SJSA1 (cell line): ENCODE data around the gene SAMD4A. TPM values are rescaled to one million over a fixed set of nuclear protein-coding genes. Genes with fewer than 3 reads are reported as not detected.

Experiments
- DNase-seq, 2 experiments: peaks; one replicate each; pipeline ENCODE4 v3.0.0-alpha.2; 2015 to 2020; ENCODE audit warnings: low spot score in 2 of 2, low read depth in 1 of 2
- H3K27ac ChIP-seq: fragments of 250-450 bp; sonication (Bioruptor Pico); 2 replicates; pipeline ENCODE4 v1.5.1; 2020; ENCODE audit warnings: mild to moderate bottlenecking, moderate library complexity
- H3K27me3 ChIP-seq: fragments of 250-450 bp; sonication (Bioruptor Pico); replicated peaks from 2 replicates; pipeline ENCODE4 v1.5.1; 2020; ENCODE audit warnings: mild to moderate bottlenecking, moderate library complexity
- H3K36me3 ChIP-seq: fragments of 250-450 bp; sonication (Bioruptor Pico); 2 replicates; pipeline ENCODE4 v1.5.1; 2020; ENCODE audit warnings: mild to moderate bottlenecking
- H3K4me1 ChIP-seq: fragments of 250-450 bp; sonication (Bioruptor Pico); replicated peaks from 2 replicates; pipeline ENCODE4 v1.6.1; 2021; ENCODE audit warnings: mild to moderate bottlenecking
- H3K4me3 ChIP-seq: fragments of 250-450 bp; sonication (Bioruptor Pico); 2 replicates; pipeline ENCODE4 v1.5.1; 2020; ENCODE audit warnings: mild to moderate bottlenecking
- H3K9me3 ChIP-seq: fragments of 250-450 bp; sonication (Bioruptor Pico); replicated peaks from 2 replicates; pipeline ENCODE4 v1.5.1; 2020; ENCODE audit warnings: mild to moderate bottlenecking
- total RNA-seq: library from RNA; depleted of rRNA; stranded (reverse); fragments of >200 nt; shearing (Covaris generic); gene quantifications from 2 replicates; pipeline ENCODE4 v1.2.3, GENCODE V29; 2014

SAMD4A gene
- total RNA-seq, 1 experiment from 2014 or later, result 31.6 TPM

DNA sequence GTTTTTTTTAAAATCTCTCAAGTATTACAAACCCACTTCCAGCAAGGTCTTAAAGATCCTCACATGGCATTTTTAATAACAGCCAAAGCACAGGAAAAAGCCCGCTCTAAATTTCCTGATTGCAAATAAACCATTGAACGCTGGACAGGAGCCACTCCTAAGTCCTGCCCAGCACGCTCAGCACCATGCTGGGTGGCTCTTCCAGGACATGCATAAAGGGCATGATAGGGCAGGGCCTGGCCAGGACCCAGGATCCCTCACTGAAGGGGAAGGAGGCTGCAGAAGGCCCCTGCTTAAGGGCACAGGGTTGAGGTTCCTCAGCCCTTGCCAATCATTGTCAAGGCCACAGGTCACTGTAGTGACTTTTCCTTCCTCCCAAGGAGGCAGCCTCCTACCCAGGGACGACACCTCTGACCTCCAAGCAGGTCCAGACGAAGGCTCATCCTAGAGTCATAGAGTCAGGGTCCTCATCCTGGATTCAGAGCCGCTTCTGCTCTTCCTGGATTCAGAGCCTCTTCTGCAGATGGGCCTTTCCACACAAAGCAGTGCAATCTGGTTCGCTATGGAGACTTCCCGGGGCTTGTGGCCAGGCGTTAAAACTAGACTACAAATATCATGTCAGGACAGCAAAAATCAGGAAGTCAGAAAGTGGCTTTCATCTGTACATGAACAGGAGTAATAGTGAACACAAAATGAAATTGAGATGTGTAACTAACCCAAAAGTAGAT is 211.9 kb downstream of the SAMD4A start:
- peaks cover 34% of the 10 kb centered on the region for H3K4me1 ChIP-seq
- H3K27me3 ChIP-seq, result no peaks in the 10 kb centered on the region
- no peak overlapping the region for H3K4me3 ChIP-seq
- peaks cover 80% of the 10 kb centered on the region for H3K36me3 ChIP-seq
- no peaks in the 10 kb centered on the region; the same call in 1 of the 2 replicates for H3K9me3 ChIP-seq
- no peak for DNase-seq
- no peak overlapping the region for H3K27ac ChIP-seq

- no peak overlapping the region for H3K4me3 ChIP-seq
- no peaks in the 10 kb centered on the region for H3K27me3 ChIP-seq
- H3K27ac ChIP-seq, result no peak overlapping the region
- H3K4me1 ChIP-seq, result peaks cover 12% of the 10 kb centered on the region
- H3K9me3 ChIP-seq, result no peaks in the 10 kb centered on the region; the same call in 1 of the 2 replicates
- DNase-seq, result no peak
- peaks cover 86% of the 10 kb centered on the region for H3K36me3 ChIP-seq
Measured at GRCh38 chr14:54781080-54781479, 214.2 kb downstream of the SAMD4A start.

DNA sequence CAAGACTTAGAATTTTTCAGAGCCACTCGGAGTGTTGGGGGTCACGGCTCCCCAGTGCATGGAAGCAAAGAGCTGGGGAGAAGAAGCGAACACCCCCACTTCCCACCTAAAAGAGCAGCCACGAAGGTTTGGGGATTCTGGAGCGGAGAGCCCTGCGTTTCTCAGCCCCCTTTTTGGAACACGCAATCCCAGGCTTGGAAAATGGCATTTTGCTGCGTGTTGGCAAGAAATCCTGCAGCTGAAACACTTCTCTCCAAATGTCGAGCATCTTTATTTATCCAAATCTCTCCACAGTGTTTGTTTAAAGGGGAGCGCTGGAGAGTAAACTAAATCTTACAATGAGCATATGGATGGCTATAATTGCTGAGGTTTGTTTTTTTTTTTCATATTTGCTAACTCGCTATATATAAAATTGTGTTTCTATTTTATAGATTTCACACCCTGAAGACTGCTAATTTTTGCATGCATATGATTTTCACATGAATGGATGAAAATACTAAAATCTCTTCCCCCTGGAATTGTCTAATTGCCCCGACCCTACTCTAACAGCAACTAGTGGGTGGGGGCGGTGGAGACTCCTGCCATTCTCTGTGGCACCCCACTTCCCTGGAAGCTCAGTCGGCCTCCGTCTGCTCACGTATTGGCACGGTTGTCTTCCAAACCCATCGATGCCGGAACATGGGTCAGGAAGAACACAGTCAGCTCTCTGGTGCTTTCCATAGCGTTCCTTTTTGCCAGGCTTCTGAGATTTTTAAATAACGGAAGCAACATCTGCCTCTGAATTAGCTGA is 215.2 kb downstream of the SAMD4A start:
- no peaks in the 10 kb centered on the region for H3K9me3 ChIP-seq
- H3K27me3 ChIP-seq, result no peaks in the 10 kb centered on the region
- H3K4me3 ChIP-seq, result no peak overlapping the region
- H3K27ac ChIP-seq, result no peak overlapping the region
- peaks cover 89% of the 10 kb centered on the region for H3K36me3 ChIP-seq
- peaks cover 2% of the 10 kb centered on the region for H3K4me1 ChIP-seq
- DNase-seq, result no peak

DNA sequence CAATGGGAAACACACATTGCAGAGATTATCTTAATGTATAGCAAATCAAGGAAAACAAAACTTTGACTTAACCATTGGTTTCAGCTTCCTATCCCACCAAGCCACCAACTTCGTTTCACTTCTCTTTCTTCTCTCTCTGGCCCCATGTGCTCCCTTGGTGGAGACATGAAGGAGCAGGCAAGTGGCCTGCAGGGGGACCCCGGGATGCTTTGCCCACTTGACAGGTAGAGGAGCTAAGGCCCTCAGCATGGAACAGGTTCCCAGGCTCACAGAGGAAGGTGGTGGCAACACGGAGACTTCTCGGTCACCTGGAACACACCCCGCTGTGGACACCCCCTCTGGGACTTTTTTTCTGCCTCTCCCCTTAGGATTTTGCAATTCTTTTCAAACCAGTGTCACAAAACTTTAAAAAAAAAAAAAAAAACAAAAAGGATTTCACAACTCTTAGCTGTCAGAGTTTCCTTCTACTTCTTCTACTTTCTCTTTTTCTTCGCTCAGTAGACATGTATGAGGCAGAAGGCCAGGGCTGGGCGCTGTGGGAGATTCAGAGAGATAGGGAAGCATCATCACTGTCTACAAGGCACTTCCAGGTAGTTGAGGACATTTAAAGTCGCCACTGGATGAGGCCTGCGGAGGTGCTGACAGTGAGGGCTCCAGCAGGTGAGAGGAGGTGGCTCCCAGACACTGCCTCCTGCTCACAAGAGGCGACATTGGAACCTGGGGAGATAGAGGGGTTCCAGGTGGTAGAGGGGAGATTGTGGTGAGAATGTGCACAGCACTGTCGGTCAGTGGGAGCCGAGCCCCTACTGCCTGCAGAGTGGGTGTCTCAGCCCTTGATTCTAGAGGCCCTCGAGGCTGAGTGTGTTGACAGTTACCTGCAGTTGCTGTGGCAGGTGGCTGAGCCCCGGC is 216.1 kb downstream of the SAMD4A start:
- Histone ChIP-seq H3K9me3 (no peaks in the 10 kb centered on the region), H3K4me3 (no peak overlapping the region), H3K36me3 (peaks cover 90% of the 10 kb centered on the region), H3K27me3 (no peaks in the 10 kb centered on the region), H3K27ac (no peak overlapping the region), H3K4me1 (no peaks in the 10 kb centered on the region)
- no peak for DNase-seq

DNA sequence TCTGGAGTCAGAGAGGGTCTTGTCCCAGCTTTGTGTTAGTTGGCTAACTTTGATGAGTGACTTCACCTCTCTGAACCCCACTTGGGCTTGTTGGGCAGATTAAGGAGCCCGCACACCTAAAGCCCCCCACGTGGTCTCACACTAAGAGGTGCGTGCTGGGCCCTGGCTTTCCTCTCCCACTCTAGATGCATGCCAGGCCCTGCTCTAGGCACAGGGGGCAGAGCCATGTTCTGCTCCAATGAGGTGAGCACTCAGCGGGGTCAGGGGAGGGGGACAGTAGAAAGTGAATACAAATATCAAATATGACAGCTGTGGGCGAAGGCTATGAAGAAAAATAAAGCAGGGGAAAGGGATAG is 216.7 kb downstream of the SAMD4A start:
- Histone ChIP-seq H3K27ac (no peak overlapping the region), H3K36me3 (peaks cover 90% of the 10 kb centered on the region), H3K9me3 (no peaks in the 10 kb centered on the region)

GRCh38 chr14:54784060-54784459 is 217.1 kb downstream of the SAMD4A start:
- no peaks in the 10 kb centered on the region for H3K27me3 ChIP-seq
- DNase-seq, result no peak
- peaks cover 87% of the 10 kb centered on the region for H3K36me3 ChIP-seq

More for the DNA sequence above, 216.7 kb downstream of the SAMD4A start:
- H3K4me3 ChIP-seq, result no peak overlapping the region
- H3K4me1 ChIP-seq, result no peaks in the 10 kb centered on the region
- H3K27me3 ChIP-seq, result no peaks in the 10 kb centered on the region
- DNase-seq, result no peak

GRCh38 chr14:54784657-54785056 is 217.7 kb downstream of the SAMD4A start:
- Histone ChIP-seq H3K36me3 (peaks cover 87% of the 10 kb centered on the region), H3K9me3 (no peaks in the 10 kb centered on the region), H3K27me3 (no peaks in the 10 kb centered on the region), H3K4me3 (no peak overlapping the region), H3K27ac (no peak overlapping the region), H3K4me1 (no peaks in the 10 kb centered on the region)
- no peak for DNase-seq

More at GRCh38 chr14:54784060-54784459, 217.1 kb downstream of the SAMD4A start:
- H3K4me3 ChIP-seq, result no peak overlapping the region
- H3K27ac ChIP-seq, result no peak overlapping the region
- no peaks in the 10 kb centered on the region for H3K9me3 ChIP-seq
- no peaks in the 10 kb centered on the region for H3K4me1 ChIP-seq

- no peak overlapping the region for H3K4me3 ChIP-seq
- peaks cover 87% of the 10 kb centered on the region for H3K36me3 ChIP-seq
- no peaks in the 10 kb centered on the region for H3K4me1 ChIP-seq
- H3K27me3 ChIP-seq, result no peaks in the 10 kb centered on the region
- DNase-seq, result no peak
- no peak overlapping the region for H3K27ac ChIP-seq
- no peaks in the 10 kb centered on the region for H3K9me3 ChIP-seq
Measured at GRCh38 chr14:54785136-54785777, 218.3 kb downstream of the SAMD4A start.

GRCh38 chr14:54785778-54786770 is 219.1 kb downstream of the SAMD4A start:
- H3K27me3 ChIP-seq, result no peaks in the 10 kb centered on the region
- no peak overlapping the region for H3K27ac ChIP-seq
- DNase-seq, result no peak
- no peaks in the 10 kb centered on the region for H3K4me1 ChIP-seq
- H3K9me3 ChIP-seq, result no peaks in the 10 kb centered on the region
- no peak overlapping the region for H3K4me3 ChIP-seq
- peaks cover 83% of the 10 kb centered on the region for H3K36me3 ChIP-seq

GRCh38 chr14:54786838-54787237 is 219.9 kb downstream of the SAMD4A start:
- Histone ChIP-seq H3K4me1 (no peaks in the 10 kb centered on the region), H3K4me3 (no peak overlapping the region), H3K27ac (no peak overlapping the region), H3K36me3 (peaks cover 76% of the 10 kb centered on the region), H3K9me3 (no peaks in the 10 kb centered on the region), H3K27me3 (no peaks in the 10 kb centered on the region)
- DNase-seq, result no peak

DNA sequence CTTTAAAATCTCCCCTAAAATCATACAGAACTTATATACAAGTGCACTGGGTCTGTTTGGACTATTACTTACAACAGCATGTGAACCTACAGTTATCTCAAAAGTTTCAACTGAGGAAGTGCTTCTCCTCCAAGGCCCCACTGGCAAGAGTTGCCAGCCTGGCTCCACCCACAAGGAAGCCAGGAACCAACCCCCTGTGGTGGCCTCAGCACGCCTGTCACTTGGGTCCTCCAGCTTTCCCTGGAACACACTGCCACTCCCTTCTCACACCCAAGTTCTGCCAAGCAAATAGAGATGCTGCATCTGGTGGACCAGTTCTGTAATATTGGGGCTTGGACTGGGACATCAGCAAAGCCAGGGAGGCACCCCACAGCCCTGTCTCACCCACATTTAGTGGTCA is 220.3 kb downstream of the SAMD4A start:
- no peaks in the 10 kb centered on the region for H3K9me3 ChIP-seq
- no peak for DNase-seq

DNA sequence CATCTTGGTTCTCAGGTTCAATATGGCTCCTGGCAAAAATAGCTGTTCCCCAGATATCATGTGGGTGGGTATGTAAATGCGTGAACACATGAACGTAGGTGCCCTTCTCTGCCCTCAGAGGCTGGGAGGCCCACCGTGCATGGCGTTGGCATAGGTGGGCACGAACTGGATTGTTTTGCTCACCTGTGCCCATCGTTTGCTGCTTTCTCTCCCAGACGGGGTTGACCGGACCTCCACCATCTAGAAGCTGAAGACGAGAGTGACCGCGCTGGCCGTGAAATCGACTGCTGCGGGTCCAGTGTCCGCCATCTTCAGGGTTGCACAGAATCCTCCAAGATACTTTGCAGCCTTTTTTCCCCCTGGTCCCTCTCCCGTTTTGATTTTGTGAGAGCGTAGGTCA is 221.8 kb downstream of the SAMD4A start:
- H3K9me3 ChIP-seq, result no peaks in the 10 kb centered on the region
- H3K4me3 ChIP-seq, result no peak overlapping the region
- no peak overlapping the region for H3K27ac ChIP-seq
- no peaks in the 10 kb centered on the region for H3K4me1 ChIP-seq
- no peaks in the 10 kb centered on the region for H3K27me3 ChIP-seq
- no peak for DNase-seq
- H3K36me3 ChIP-seq, result peaks cover 62% of the 10 kb centered on the region

More for the DNA sequence above, 220.3 kb downstream of the SAMD4A start:
- H3K27ac ChIP-seq, result no peak overlapping the region
- H3K27me3 ChIP-seq, result no peaks in the 10 kb centered on the region
- no peaks in the 10 kb centered on the region for H3K4me1 ChIP-seq
- peaks cover 74% of the 10 kb centered on the region for H3K36me3 ChIP-seq
- no peak overlapping the region for H3K4me3 ChIP-seq
